PC-3 (cell line): ENCODE measurements around the gene IL1R2. TPM values are rescaled to one million over a fixed set of nuclear protein-coding genes. Genes with fewer than 3 reads are reported as not detected.

ENCODE experiments used
- ATAC-seq: fragments of 200-7000 bp; cut with Tn5 transposase; 2 replicates; pipeline ENCODE4 v1.9.1; 2020; ENCODE audit warnings: mild to moderate bottlenecking, moderate library complexity
- BruUV-seq: library from RNA; stranded (reverse); fragments of 400-500 nt; replicated peaks from 2 replicates; lab custom pipeline; 2021; lab: Mats Ljungman, UMichigan
- CTCF ChIA-PET: fragments of 300-600 bp; sonication (Branson Sonifier 250); formaldehyde crosslinking; loops from one replicate; lab custom pipeline; 2022; ENCODE audit warnings: antibody characterized with exemption; lab: Charles Lee
- POLR2A ChIA-PET: fragments of 300-600 bp; sonication (Branson Sonifier 250); formaldehyde crosslinking; loops from one replicate; lab custom pipeline; 2022; ENCODE audit warnings: antibody characterized with exemption; ENCODE audit not compliant: unreplicated experiment; lab: Charles Lee
- DNase-seq: peaks from one replicate; pipeline ENCODE4 v3.0.0-alpha.2; 2015
- H2AFZ ChIP-seq: fragments of 300-600 bp; sonication (generic); 2 replicates; pipeline ENCODE4 v1.6.0; 2016; ENCODE audit warnings: antibody characterized with exemption, low read length
- H3F3A ChIP-seq: fragments of 300-600 bp; sonication (generic); one replicate; pipeline ENCODE4 v1.6.0; 2017; ENCODE audit warnings: antibody characterized with exemption, low read length, control low read depth, mild to moderate bottlenecking; ENCODE audit not compliant: unreplicated experiment
- H3K27ac ChIP-seq: fragments of 300-600 bp; sonication (generic); 2 replicates; pipeline ENCODE4 v1.5.1; 2016; ENCODE audit warnings: mild to moderate bottlenecking, low read length
- H3K27me3 ChIP-seq: fragments of 300-600 bp; sonication (generic); 2 replicates; pipeline ENCODE4 v1.6.1; 2016; ENCODE audit warnings: low read length, mixed read lengths
- H3K36me3 ChIP-seq: fragments of 300-600 bp; sonication (generic); 2 replicates; pipeline ENCODE4 v1.6.1; 2016; ENCODE audit warnings: low read depth, mixed run types, low read length, mixed read lengths
- H3K4me1 ChIP-seq: fragments of 300-600 bp; sonication (generic); 2 replicates; pipeline ENCODE4 v1.5.1; 2016; ENCODE audit warnings: low read length; ENCODE audit not compliant: insufficient read depth
- H3K4me2 ChIP-seq: fragments of 300-600 bp; sonication (generic); 2 replicates; pipeline ENCODE4 v1.6.0; 2016; ENCODE audit warnings: low read length
- H3K4me3 ChIP-seq: fragments of 300-600 bp; sonication (generic); 2 replicates; pipeline ENCODE4 v1.5.1; 2016; ENCODE audit warnings: mild to moderate bottlenecking, low read length, mixed read lengths
- H3K79me2 ChIP-seq: fragments of 300-600 bp; sonication (generic); 2 replicates; pipeline ENCODE4 v1.6.1; 2017; ENCODE audit warnings: low read length, mixed read lengths
- H3K9ac ChIP-seq: fragments of 300-600 bp; sonication (generic); 2 replicates; pipeline ENCODE4 v1.6.0; 2016; ENCODE audit warnings: mild to moderate bottlenecking, low read length
- H3K9me2 ChIP-seq: fragments of 300-600 bp; sonication (generic); replicated peaks from 2 replicates; pipeline ENCODE4 v1.6.1; 2016; ENCODE audit warnings: mixed run types, low read length, mixed read lengths
- H3K9me3 ChIP-seq: fragments of 300-600 bp; sonication (generic); 2 replicates; pipeline ENCODE4 v1.6.1; 2016; ENCODE audit warnings: low read length, mixed read lengths
- H4K20me1 ChIP-seq: fragments of 300-600 bp; sonication (generic); 2 replicates; pipeline ENCODE4 v1.6.1; 2016; ENCODE audit warnings: low read length, mixed read lengths
- CTCF ChIP-seq: fragments of 300-600 bp; sonication (generic); conservative IDR thresholded peaks from 2 replicates; pipeline ENCODE4 v1.5.1; 2017; ENCODE audit warnings: antibody characterized with exemption, low read depth, mild to moderate bottlenecking, low read length
- EZH2 ChIP-seq: fragments of 300-600 bp; sonication (generic); IDR thresholded peaks from one replicate; pipeline ENCODE4 v1.6.1; 2017; ENCODE audit warnings: antibody characterized with exemption, mild to moderate bottlenecking, low read length; ENCODE audit not compliant: unreplicated experiment
- EZH2phosphoT487 ChIP-seq: fragments of 300-600 bp; sonication (generic); IDR thresholded peaks from 2 replicates; pipeline ENCODE4 v1.6.1; 2018; ENCODE audit warnings: mild to moderate bottlenecking, antibody characterized with exemption, low read length, borderline replicate concordance
- intact Hi-C: fragments of 100-400 bp; cut with micrococcal nuclease; formaldehyde crosslinking; loops from 2 replicates; pipeline ENCODE4 v1.9.0; 2023
- total RNA-seq: library from RNA; depleted of rRNA; stranded (reverse); fragments of >200 nt; gene quantifications from 2 replicates; pipeline ENCODE4 v1.2.3, GENCODE V29; 2014

Gene IL1R2
- total RNA-seq, 1 experiment from 2014 or later = 6.0 TPM

- Histone ChIP-seq H3K27ac (no peak overlapping the region), H3K9ac (no peak overlapping the region), H3K79me2 (no peaks in the 10 kb centered on the region), H3K9me2 (no peaks in the 10 kb centered on the region), H3K4me2 (no peak overlapping the region), H3K36me3 (no peaks in the 10 kb centered on the region), H3K27me3 (peaks cover 5% of the 10 kb centered on the region; the same call in 1 of the 2 replicates), H2AFZ (no peak overlapping the region), H3K4me1 (no peaks in the 10 kb centered on the region), H3F3A (no peaks in the 10 kb centered on the region), H3K4me3 (no peak overlapping the region), H4K20me1 (no peaks in the 10 kb centered on the region), H3K9me3 (no peaks in the 10 kb centered on the region)
- no peak for DNase-seq
- no peak for TF ChIP-seq EZH2phosphoT487
- no peak for TF ChIP-seq EZH2
- no peak for TF ChIP-seq CTCF
- CTCF ChIA-PET = interaction anchor here (0.7 kb wide), 1 partner anchor 768 kb away, joined by 4 read pairs; no protein-coding TSS in a partner anchor
- intact Hi-C loops = no loop called here
- BruUV-seq = no TSS peak
- POLR2A ChIA-PET = no interaction called here
- no peak for ATAC-seq
Measured at GRCh38 chr2:102045697-102046096, 53.9 kb downstream of the IL1R2 start.

- no TSS peak for BruUV-seq
- no peaks in the 10 kb centered on the region for H3F3A ChIP-seq
- H3K9me2 ChIP-seq = no peaks in the 10 kb centered on the region
- intact Hi-C loops = no loop called here
- H3K36me3 ChIP-seq = no peaks in the 10 kb centered on the region
- H3K27ac ChIP-seq = no peak overlapping the region
- no peaks in the 10 kb centered on the region for H4K20me1 ChIP-seq
- H3K9me3 ChIP-seq = no peaks in the 10 kb centered on the region
- no peak for ATAC-seq
- no peak for DNase-seq
- H3K4me3 ChIP-seq = no peak overlapping the region
- no peak overlapping the region for H3K9ac ChIP-seq
- H3K79me2 ChIP-seq = no peaks in the 10 kb centered on the region
- no peak overlapping the region for H2AFZ ChIP-seq
- CTCF ChIA-PET = interaction anchor here (0.7 kb wide), 1 partner anchor 769 kb away, joined by 4 read pairs; no protein-coding TSS in a partner anchor
- no peaks in the 10 kb centered on the region for H3K4me1 ChIP-seq
- TF ChIP-seq EZH2 (no peak), CTCF (no peak), EZH2phosphoT487 (no peak)
- POLR2A ChIA-PET = no interaction called here
- H3K4me2 ChIP-seq = no peak overlapping the region
- H3K27me3 ChIP-seq = peaks cover 5% of the 10 kb centered on the region; the same call in 1 of the 2 replicates
Measured at GRCh38 chr2:102046135-102046986, 54.6 kb downstream of the IL1R2 start.

- H3K4me3 ChIP-seq = no peak overlapping the region
- no peak overlapping the region for H3K4me2 ChIP-seq
- TF ChIP-seq EZH2phosphoT487 (no peak), CTCF (no peak), EZH2 (no peak)
- H3K36me3 ChIP-seq = no peaks in the 10 kb centered on the region
- intact Hi-C loops = no loop called here
- ATAC-seq (no peak), DNase-seq (no peak)
- no peaks in the 10 kb centered on the region for H4K20me1 ChIP-seq
- no peaks in the 10 kb centered on the region for H3K4me1 ChIP-seq
- H3K27me3 ChIP-seq = peaks cover 5% of the 10 kb centered on the region; the same call in 1 of the 2 replicates
- ChIA-PET POLR2A (no interaction called here), CTCF (no interaction called here)
- H3K9me3 ChIP-seq = no peaks in the 10 kb centered on the region
- no peak overlapping the region for H3K9ac ChIP-seq
- H3K79me2 ChIP-seq = no peaks in the 10 kb centered on the region
- BruUV-seq = no TSS peak
- no peaks in the 10 kb centered on the region for H3K9me2 ChIP-seq
- no peak overlapping the region for H2AFZ ChIP-seq
- H3F3A ChIP-seq = no peaks in the 10 kb centered on the region
- H3K27ac ChIP-seq = no peak overlapping the region
Measured at GRCh38 chr2:102048465-102048864, 56.7 kb downstream of the IL1R2 start.
